ENCODE results near the gene BPIFB3. TPM values are rescaled to one million over a fixed set of nuclear protein-coding genes. Genes with fewer than 3 reads are reported as not detected.

The BPIFB3 gene
- total RNA-seq, 4 donors from 2014 or later: not detected

DNA sequence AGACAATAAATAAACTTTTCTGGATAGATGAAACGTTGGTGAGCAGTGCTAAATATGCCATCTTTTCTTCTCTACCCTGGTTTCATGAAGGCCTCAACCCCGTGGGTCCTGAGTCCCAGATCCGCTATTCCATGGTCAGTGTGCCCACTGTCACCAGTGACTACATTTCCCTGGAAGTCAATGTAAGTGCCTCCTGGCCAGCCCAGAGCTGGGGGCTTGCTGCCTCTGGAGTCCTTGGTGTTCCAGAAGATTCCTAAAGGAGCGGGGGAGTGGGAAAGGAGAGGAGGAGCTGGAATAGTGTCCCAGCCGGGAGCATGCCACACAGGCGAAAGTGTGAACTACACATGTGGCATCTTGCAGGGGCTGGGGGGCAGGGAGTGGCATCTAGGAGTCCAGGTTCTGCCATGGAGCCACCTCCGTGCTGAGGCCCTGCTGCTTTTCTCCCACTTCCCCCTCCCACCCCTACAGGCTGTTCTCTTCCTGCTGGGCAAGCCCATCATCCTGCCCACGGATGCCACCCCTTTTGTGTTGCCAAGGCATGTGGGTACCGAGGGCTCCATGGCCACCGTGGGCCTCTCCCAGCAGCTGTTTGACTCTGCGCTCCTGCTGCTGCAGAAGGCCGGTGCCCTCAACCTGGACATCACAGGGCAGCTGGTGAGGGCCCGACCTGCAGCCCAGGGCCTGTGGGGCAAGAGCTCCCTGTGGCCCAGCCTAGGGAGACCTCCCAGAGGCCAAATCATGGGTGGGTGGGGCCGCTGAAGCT lies 35.4 kb upstream of the BPIFB3 start:
- no peaks in the 10 kb centered on the region for H3K9me3 ChIP-seq
- H3K27me3 ChIP-seq: peaks cover 28% of the 10 kb centered on the region
- no peaks in the 10 kb centered on the region for H3K36me3 ChIP-seq
- H3K4me3 ChIP-seq: no peak overlapping the region
- 56% methylated on average over 13 of the region's 14 CpGs for WGBS
- no peak for TF ChIP-seq POLR2AphosphoS5 (IDR thresholded peaks at IDR 0.05)
- TF ChIP-seq EP300 (IDR thresholded peaks at IDR 0.05): no peak
- no peak for TF ChIP-seq POLR2A (IDR thresholded peaks at IDR 0.05)
- TF ChIP-seq, protein P1, sequence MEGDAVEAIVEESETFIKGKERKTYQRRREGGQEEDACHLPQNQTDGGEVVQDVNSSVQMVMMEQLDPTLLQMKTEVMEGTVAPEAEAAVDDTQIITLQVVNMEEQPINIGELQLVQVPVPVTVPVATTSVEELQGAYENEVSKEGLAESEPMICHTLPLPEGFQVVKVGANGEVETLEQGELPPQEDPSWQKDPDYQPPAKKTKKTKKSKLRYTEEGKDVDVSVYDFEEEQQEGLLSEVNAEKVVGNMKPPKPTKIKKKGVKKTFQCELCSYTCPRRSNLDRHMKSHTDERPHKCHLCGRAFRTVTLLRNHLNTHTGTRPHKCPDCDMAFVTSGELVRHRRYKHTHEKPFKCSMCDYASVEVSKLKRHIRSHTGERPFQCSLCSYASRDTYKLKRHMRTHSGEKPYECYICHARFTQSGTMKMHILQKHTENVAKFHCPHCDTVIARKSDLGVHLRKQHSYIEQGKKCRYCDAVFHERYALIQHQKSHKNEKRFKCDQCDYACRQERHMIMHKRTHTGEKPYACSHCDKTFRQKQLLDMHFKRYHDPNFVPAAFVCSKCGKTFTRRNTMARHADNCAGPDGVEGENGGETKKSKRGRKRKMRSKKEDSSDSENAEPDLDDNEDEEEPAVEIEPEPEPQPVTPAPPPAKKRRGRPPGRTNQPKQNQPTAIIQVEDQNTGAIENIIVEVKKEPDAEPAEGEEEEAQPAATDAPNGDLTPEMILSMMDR (IDR thresholded peaks at IDR 0.05): no peak
- no peak overlapping the region for H3K27ac ChIP-seq
- no peaks in the 10 kb centered on the region for H3K4me1 ChIP-seq
- DNase-seq (ENCODE audit: low spot score in 2 of 2): no peak

GRCh38 chr20:33019465-33020277 lies 34.0 kb upstream of the BPIFB3 start:
- Histone ChIP-seq H3K27me3 (peaks cover 15% of the 10 kb centered on the region), H3K4me3 (no peak overlapping the region), H3K36me3 (no peaks in the 10 kb centered on the region), H3K4me1 (no peaks in the 10 kb centered on the region), H3K9me3 (no peaks in the 10 kb centered on the region), H3K27ac (no peak overlapping the region)
- WGBS: 89% methylated on average over 15 of the region's 23 CpGs
- no peak for TF ChIP-seq POLR2A (IDR thresholded peaks at IDR 0.05)
- TF ChIP-seq POLR2AphosphoS5 (IDR thresholded peaks at IDR 0.05): no peak
- TF ChIP-seq EP300 (IDR thresholded peaks at IDR 0.05): no peak
- TF ChIP-seq, protein P1 (IDR thresholded peaks at IDR 0.05): no peak
- DNase-seq (ENCODE audit: low spot score in 2 of 2): no peak

DNA sequence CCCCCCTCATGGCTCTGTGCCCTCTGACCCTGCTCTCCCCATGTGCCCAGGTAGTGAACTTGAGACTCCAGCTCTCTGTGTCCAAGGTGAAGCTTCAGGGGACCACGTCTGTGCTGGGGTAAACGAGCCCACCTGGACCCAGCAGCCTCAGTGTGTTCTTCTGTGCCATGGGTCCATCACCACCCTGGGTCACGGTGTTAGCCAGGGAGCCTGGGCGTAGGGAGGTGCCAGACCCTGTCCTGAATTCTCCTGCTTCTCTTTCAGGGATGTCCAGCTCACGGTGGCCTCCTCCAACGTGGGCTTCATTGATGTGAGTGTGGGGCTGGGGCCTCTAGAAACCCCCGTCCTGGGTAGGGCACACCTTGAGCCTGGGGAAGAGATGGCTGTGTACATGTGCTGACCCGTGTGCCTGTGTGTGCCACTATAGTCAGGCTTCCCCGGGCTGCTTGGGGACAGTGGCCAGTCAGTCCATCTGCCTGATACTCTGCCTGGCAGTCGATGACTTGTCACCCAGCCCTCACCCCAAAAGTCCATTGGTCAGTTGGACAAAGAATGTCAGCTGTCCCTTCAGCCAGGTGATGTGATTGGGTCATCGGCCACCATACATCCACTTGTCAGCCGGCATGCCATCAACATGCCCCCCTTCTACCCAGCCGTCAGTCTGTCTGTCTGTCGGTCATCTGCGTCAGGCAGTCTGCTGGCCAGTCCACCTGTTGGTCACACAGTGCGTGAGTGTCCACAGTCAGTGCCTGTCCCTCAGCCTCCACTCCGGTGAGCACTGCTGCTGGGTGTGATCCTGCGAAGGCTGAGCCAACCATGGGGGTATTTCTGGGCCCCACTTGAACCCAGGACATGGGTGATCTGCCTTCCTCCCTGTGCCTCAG lies 33.2 kb upstream of the BPIFB3 start:
- H3K4me1 ChIP-seq: no peaks in the 10 kb centered on the region
- H3K27me3 ChIP-seq: peaks cover 14% of the 10 kb centered on the region
- 86% methylated on average over 5 of the region's 18 CpGs for WGBS
- H3K4me3 ChIP-seq: no peak overlapping the region
- no peaks in the 10 kb centered on the region for H3K36me3 ChIP-seq
- H3K9me3 ChIP-seq: no peaks in the 10 kb centered on the region
- DNase-seq (ENCODE audit: low spot score in 2 of 2): no peak
- TF ChIP-seq, protein P1 (IDR thresholded peaks at IDR 0.05): no peak
- TF ChIP-seq EP300 (IDR thresholded peaks at IDR 0.05) (no peak), POLR2AphosphoS5 (IDR thresholded peaks at IDR 0.05) (no peak), POLR2A (IDR thresholded peaks at IDR 0.05) (no peak)
- H3K27ac ChIP-seq: no peak overlapping the region

DNA sequence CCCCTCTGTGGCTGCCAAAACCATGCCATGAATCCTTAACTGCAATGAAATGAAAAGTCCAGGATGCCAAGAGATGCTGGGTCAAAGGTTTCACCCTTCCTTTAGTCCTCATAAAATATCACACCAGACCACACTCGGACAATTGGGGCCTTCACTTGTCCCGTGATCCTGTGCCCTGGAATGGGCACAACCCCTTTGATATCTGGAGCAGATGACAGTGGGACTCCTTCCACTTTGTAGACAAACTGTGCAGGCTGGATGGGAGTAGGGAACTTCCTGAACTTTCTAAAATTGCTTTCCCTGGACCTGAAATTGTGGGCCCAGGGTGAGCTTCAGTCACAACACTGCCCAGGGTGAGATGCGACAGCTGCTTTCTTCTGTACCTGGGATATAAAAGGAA lies 31.8 kb upstream of the BPIFB3 start:
- Histone ChIP-seq H3K36me3 (no peaks in the 10 kb centered on the region), H3K4me1 (no peaks in the 10 kb centered on the region), H3K9me3 (no peaks in the 10 kb centered on the region), H3K27me3 (peaks cover 4% of the 10 kb centered on the region), H3K27ac (no peak overlapping the region), H3K4me3 (no peak overlapping the region)
- TF ChIP-seq EP300 (IDR thresholded peaks at IDR 0.05) (no peak), POLR2A (IDR thresholded peaks at IDR 0.05) (no peak), POLR2AphosphoS5 (IDR thresholded peaks at IDR 0.05) (no peak)
- TF ChIP-seq, protein P1 (IDR thresholded peaks at IDR 0.05): no peak
- 78% methylated on average over 3 of the region's 3 CpGs for WGBS
- DNase-seq (ENCODE audit: low spot score in 2 of 2): no peak

All from suprapubic skin (tissue), 4 donors.